Kidney (tissue), 14 donors: ENCODE results near the gene STK16. TPM values are rescaled to one million over a fixed set of nuclear protein-coding genes. Genes with fewer than 3 reads are reported as not detected.
A peak's percentile ranks its signal among the peaks of the same experiment; 100 is the strongest.

Experiments used
- DNase-seq, 5 donors: peaks; one replicate each; pipeline ENCODE4 v3.0.0-alpha.2; 2013 to 2020
- FAIRE-seq: peaks from 2 replicates; lab custom pipeline; 2012; peaks lifted over from hg19 to GRCh38; lab: Jason Lieb, UNC
- H3K27ac ChIP-seq, 2 donors: one replicate each; pipeline ENCODE4 v1.7.0; 2013; ENCODE audit warnings: low read depth in 2 of 2, low read length in 2 of 2, inconsistent platforms in 1 of 2
- H3K27me3 ChIP-seq: one replicate; pipeline ENCODE4 v1.7.1; 2013; ENCODE audit warnings: low read length, inconsistent platforms; ENCODE audit not compliant: control insufficient read depth, insufficient read depth
- H3K36me3 ChIP-seq, 3 donors: one replicate each; pipeline versions ENCODE4 v1.7.0 to v1.7.1; 2013; ENCODE audit warnings: low read length in 3 of 3, control low read depth in 1 of 3, inconsistent platforms in 1 of 3; ENCODE audit not compliant: insufficient read depth in 3 of 3, control insufficient read depth in 2 of 3
- H3K4me1 ChIP-seq, 3 donors: one replicate each; pipeline versions ENCODE4 v1.7.0 to v1.7.1; 2013; ENCODE audit warnings: low read length in 3 of 3, inconsistent platforms in 1 of 3, low read depth in 1 of 3; ENCODE audit not compliant: control insufficient read depth in 2 of 3, insufficient read depth in 2 of 3
- H3K4me3 ChIP-seq, 3 donors: one replicate each; pipeline versions ENCODE4 v1.7.0 to v1.8.1; 2013; ENCODE audit warnings: low read length in 3 of 3, control low read depth in 1 of 3, inconsistent platforms in 1 of 3
- H3K9ac ChIP-seq, 3 donors: one replicate each; pipeline versions ENCODE4 v1.7.0 to v1.7.1; 2013; ENCODE audit warnings: low read length in 3 of 3, control low read depth in 1 of 3, inconsistent platforms in 1 of 3
- H3K9me3 ChIP-seq, 3 donors: one replicate each; pipeline versions ENCODE4 v1.7.0 to v1.7.1; 2013; ENCODE audit warnings: low read length in 3 of 3, control low read depth in 1 of 3, inconsistent platforms in 1 of 3; ENCODE audit not compliant: control insufficient read depth in 2 of 3, insufficient read depth in 1 of 3
- intact Hi-C: fragments of 100-400 bp; cut with DNase I; formaldehyde crosslinking; loops from one replicate; pipeline ENCODE4 v1.11.1; 2022
- polyA plus RNA-seq: library from polyadenylated mRNA; stranded (reverse); fragments of 350-450 nt; fragmentation: Illumina TruSeq; extraction: RNeasy Lipid Tissue Mini Kit (QIAGEN cat#74804); gene quantifications from one replicate; pipeline ENCODE4 v1.2.3, GENCODE V29; 2014; ENCODE audit warnings: low read depth, low replicate concordance; ENCODE audit not compliant: insufficient read depth
- total RNA-seq: library from RNA; stranded (reverse); fragmentation: NEBNext Ultra II Directional; extraction: Animal tissue kit (Norgen Biotek cat#: 25700); gene quantifications from one replicate; pipeline ENCODE4 v1.2.1, GENCODE V29; 2021
- TF ChIP-seq, protein P1 (sequence below): IDR thresholded peaks from 3 replicates; pipeline ENCODE4 v1.5.1; 2012; ENCODE audit warnings: mild to moderate bottlenecking, moderate library complexity, borderline replicate concordance; ENCODE audit not compliant: insufficient read depth; ENCODE audit errors: extremely low read depth
- donor health status: control.
- donor health status: control.
- donor health status: control.
- donor health status: control.
- donor health status: control.
- donor health status: DM: yes; HTN: yes; CAD: no.
- donor health status: Normal renal cell carcinoma (clear cell type).

The STK16 gene
- total and polyA plus RNA-seq, 2 donors from 2014 or later: 29.9 to 53.8 TPM

DNA sequence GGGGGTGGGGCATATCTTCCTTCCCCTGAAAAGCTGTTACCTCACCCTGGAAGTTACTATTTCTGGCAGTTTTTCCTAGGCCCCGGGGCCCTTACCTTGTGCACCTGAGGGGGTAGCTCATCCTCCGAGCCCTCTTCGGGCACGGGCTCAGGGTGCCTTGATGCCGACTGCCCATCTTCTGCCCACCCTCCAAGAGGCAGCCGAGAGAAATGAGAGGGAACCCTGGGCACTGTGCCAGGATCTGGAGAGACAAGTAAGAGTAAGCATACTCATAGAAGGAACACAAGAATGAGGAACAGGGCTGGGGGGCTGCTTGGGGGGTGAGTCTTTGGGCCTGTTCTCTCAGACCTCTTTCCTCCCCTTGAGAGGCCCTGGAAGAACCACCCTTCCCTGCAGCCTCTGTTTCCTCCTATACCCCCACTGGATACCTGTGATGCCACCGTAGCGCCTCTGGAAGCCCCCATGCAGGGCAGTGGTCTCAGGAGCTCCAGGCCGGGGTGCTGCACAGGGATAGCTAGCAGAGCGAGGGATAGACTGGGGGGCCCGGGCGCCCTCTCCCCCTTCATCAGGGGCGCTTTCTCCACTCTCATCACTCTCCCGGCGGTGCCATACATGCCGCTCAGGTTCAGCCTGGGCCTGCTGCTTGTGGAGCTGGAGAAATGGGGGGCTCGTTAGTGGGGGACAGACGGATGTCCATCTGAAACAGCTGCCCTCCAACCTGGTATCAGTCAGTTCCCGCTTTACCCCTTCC, 24.5 kb upstream of the STK16 start:
- H3K27ac ChIP-seq: no peak overlapping the region
- TF ChIP-seq, protein P1, sequence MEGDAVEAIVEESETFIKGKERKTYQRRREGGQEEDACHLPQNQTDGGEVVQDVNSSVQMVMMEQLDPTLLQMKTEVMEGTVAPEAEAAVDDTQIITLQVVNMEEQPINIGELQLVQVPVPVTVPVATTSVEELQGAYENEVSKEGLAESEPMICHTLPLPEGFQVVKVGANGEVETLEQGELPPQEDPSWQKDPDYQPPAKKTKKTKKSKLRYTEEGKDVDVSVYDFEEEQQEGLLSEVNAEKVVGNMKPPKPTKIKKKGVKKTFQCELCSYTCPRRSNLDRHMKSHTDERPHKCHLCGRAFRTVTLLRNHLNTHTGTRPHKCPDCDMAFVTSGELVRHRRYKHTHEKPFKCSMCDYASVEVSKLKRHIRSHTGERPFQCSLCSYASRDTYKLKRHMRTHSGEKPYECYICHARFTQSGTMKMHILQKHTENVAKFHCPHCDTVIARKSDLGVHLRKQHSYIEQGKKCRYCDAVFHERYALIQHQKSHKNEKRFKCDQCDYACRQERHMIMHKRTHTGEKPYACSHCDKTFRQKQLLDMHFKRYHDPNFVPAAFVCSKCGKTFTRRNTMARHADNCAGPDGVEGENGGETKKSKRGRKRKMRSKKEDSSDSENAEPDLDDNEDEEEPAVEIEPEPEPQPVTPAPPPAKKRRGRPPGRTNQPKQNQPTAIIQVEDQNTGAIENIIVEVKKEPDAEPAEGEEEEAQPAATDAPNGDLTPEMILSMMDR: no peak
- H3K27me3 ChIP-seq: no peaks in the 10 kb centered on the region
- DNase-seq (peak in 1 of 5 donors; percentile 68), FAIRE-seq (no peak)
- no peaks in the 10 kb centered on the region for H3K9me3 ChIP-seq
- H3K4me1 ChIP-seq: peaks cover 0 to 16% (median 6%) of the 10 kb centered on the region in 3 donors
- intact Hi-C loops: no loop called here
- H3K9ac ChIP-seq: no peak overlapping the region
- no peak overlapping the region for H3K4me3 ChIP-seq
- peaks cover 9 to 64% (median 38%) of the 10 kb centered on the region in 3 donors for H3K36me3 ChIP-seq

DNA sequence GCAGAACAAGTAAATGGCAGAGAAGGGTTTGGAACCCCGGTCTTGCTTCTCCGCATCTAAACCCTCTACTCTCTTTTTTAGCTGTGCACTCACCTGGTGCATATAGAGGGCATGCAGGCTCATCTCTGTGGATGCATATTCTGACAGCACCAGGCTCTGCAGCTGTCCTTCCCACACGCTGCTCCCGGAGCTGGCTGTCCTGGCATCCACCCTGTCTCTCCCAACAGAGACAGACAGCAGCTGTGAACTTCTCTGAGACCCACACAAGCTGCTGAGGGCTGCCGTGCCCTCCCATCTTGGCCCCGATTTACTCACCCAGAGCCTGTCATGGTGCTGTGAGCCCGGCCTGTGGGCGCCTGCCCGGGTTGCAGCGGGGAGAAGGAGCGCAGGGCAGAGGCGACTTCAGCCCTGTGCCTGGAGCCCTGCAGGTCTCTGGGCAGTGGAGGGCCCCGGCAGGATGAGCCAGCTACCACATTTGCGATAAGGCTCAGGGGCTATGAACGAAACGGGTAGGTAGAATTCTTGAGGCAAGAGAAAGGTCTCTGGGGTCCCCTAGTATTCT, 23.2 kb upstream of the STK16 start:
- FAIRE-seq (no peak), DNase-seq (no peak)
- TF ChIP-seq, protein P1: no peak
- peaks cover 0 to 16% (median 6%) of the 10 kb centered on the region in 3 donors for H3K4me1 ChIP-seq
- H3K27me3 ChIP-seq: no peaks in the 10 kb centered on the region
- intact Hi-C loops: no loop called here
- no peak overlapping the region for H3K4me3 ChIP-seq
- H3K9me3 ChIP-seq: no peaks in the 10 kb centered on the region
- peaks cover 11 to 64% (median 38%) of the 10 kb centered on the region in 3 donors for H3K36me3 ChIP-seq
- H3K27ac ChIP-seq: no peak overlapping the region
- H3K9ac ChIP-seq: no peak overlapping the region

DNA sequence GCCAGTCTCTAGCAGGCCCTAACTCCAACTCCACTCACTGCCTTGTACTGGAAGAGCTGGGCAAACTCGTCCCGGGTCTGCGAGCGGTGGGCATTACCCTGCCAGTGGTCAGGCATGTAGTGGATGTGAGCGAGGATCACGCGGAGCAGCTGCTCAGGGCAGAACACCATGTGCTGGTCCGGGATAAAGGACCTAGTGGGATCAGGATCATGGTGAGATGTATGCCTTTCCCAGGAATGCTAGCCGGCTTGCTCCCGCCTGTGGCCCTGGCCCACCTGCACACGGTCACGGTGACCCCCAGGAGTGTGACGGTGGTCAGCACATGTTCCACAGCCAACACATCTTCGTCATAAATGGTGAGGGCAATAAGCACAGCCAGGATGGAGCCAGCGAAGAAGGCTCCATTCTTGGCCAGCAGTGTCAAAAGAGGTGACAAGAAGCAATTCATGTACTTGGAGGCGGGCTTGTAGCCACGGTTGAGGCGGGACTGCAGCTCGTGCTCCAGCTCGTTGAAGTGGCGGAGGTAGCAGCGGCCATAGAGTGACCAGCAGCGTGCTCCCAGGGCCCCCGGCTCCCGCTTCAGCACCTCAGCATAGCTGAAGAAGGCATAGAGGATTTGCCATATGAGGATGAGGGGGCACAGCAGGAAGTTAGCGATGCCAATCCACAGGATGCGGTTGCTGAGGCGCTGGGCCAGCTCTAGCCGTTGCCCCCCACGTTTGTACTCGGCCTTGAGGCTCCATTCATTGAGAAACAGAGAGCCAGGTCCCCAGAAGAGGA, 21.3 kb upstream of the STK16 start:
- Histone ChIP-seq H3K9ac (no peak overlapping the region), H3K27ac (no peak overlapping the region), H3K27me3 (no peaks in the 10 kb centered on the region), H3K4me1 (peaks cover 0 to 20% (median 17%) of the 10 kb centered on the region in 3 donors), H3K4me3 (no peak overlapping the region), H3K36me3 (peaks cover 11 to 64% (median 38%) of the 10 kb centered on the region in 3 donors), H3K9me3 (no peaks in the 10 kb centered on the region)
- FAIRE-seq: no peak
- intact Hi-C loops: no loop called here
- DNase-seq: no peak
- TF ChIP-seq, protein P1: no peak
